Measurements from ENCODE around the gene CBY2.
A peak's percentile ranks its signal among the peaks of the same experiment; 100 is the strongest.
"Not testable (repeated sequence)": the region's sequence is repeated elsewhere in the genome, so short reads cannot be mapped to it uniquely, and the experiment has no call there.

CBY2 gene
- total RNA-seq, result 0.13 to 0.31 reads per million in 2 donors

GRCh38 chr13:45702088-45702487 lies at the start of gene CBY2:
Gene CBY2, plus strand, starts transcription at chr13:45702320. Its CDS starts 71 bp downstream, at chr13:45702391.
- DNase-seq, result no peak

- DNase-seq, result no peak
Observed at GRCh38 chr13:45654633-45655349, 47.3 kb upstream of the CBY2 start.

GRCh38 chr13:45658586-45659235 lies 43.4 kb upstream of the CBY2 start:
- no peak for DNase-seq

- no peak for DNase-seq
Observed at GRCh38 chr13:45659536-45659935, 42.6 kb upstream of the CBY2 start.

GRCh38 chr13:45660458-45660857 lies 41.7 kb upstream of the CBY2 start:
- not testable (repeated sequence) for DNase-seq

GRCh38 chr13:45662162-45662561 lies 40.0 kb upstream of the CBY2 start:
- no peak for DNase-seq

GRCh38 chr13:45662903-45663302 lies 39.2 kb upstream of the CBY2 start:
- DNase-seq, result not testable (repeated sequence)

- not testable (repeated sequence) for DNase-seq
Observed at GRCh38 chr13:45669626-45670025, 32.5 kb upstream of the CBY2 start.

GRCh38 chr13:45670189-45670885 lies 31.8 kb upstream of the CBY2 start:
- DNase-seq, result no peak

- DNase-seq, result no peak
Observed at GRCh38 chr13:45674908-45675307, 27.2 kb upstream of the CBY2 start.

GRCh38 chr13:45678282-45678681 lies 23.8 kb upstream of the CBY2 start:
- no peak for DNase-seq

GRCh38 chr13:45681113-45681512 lies 21.0 kb upstream of the CBY2 start:
- DNase-seq, result no peak

- DNase-seq, result peak in 1 of 5 experiments; percentile 26
Observed at GRCh38 chr13:45682494-45683008, 19.6 kb upstream of the CBY2 start.

- no peak for DNase-seq
Observed at GRCh38 chr13:45683701-45684100, 18.4 kb upstream of the CBY2 start.

GRCh38 chr13:45688577-45688976 lies 13.5 kb upstream of the CBY2 start:
- no peak for DNase-seq

- no peak for DNase-seq
Observed at GRCh38 chr13:45690636-45691035, 11.5 kb upstream of the CBY2 start.

GRCh38 chr13:45691251-45691650 lies 10.9 kb upstream of the CBY2 start:
- no peak for DNase-seq

- no peak for DNase-seq
Observed at GRCh38 chr13:45691667-45692066, 10.5 kb upstream of the CBY2 start.

- DNase-seq, result peak in 1 of 5 experiments; percentile 76
Observed at GRCh38 chr13:45695198-45695730, 6.9 kb upstream of the CBY2 start.

- no peak for DNase-seq
Observed at GRCh38 chr13:45696610-45697226, 5.4 kb upstream of the CBY2 start.

- DNase-seq, result peak in 1 of 5 experiments; percentile 86
Observed at GRCh38 chr13:45700971-45701900, 884 bp upstream of the CBY2 start.

All from T-helper 2 cell (primary cell).